HCT116 (cell line): ENCODE data around the gene AVL9. TPM values are rescaled to one million over a fixed set of nuclear protein-coding genes. Genes with fewer than 3 reads are reported as not detected.
"Not testable (repeated sequence)": the region's sequence is repeated elsewhere in the genome, so short reads cannot be mapped to it uniquely, and the experiment has no call there.

ENCODE experiments used
- ATAC-seq: fragments of 200-7000 bp; cut with Tn5 transposase; 2 replicates; pipeline ENCODE4 v1.9.1; 2020; ENCODE audit warnings: mild to moderate bottlenecking, moderate library complexity
- BruUV-seq: library from RNA; stranded (reverse); fragments of 400-500 nt; replicated peaks from 2 replicates; lab custom pipeline; 2021; lab: Mats Ljungman, UMichigan
- CTCF ChIA-PET: fragments of 300-600 bp; sonication (Branson Sonifier 250); formaldehyde crosslinking; loops from one replicate; lab custom pipeline; 2021; ENCODE audit warnings: antibody characterized with exemption; lab: Charles Lee
- POLR2A ChIA-PET: fragments of 300-600, 350-600 bp; sonication (Branson Sonifier 250); formaldehyde crosslinking; loops from one replicate; lab custom pipeline; 2021; ENCODE audit warnings: antibody characterized with exemption; lab: Charles Lee
- RAD21 ChIA-PET, 2 experiments: fragments of 300-600 bp; sonication (Branson Sonifier 250); formaldehyde crosslinking; loops; one replicate each; lab custom pipeline; 2023; ENCODE audit warnings: low total read pairs in 2 of 2; ENCODE audit not compliant: uncharacterized antibody in 2 of 2, unreplicated experiment in 2 of 2, low non-redundant PET in 1 of 2; lab: Charles Lee
- DNase-seq: peaks from one replicate; pipeline ENCODE4 v3.0.0-alpha.2; 2010; ENCODE audit warnings: low read depth, low spot score
- H2AFZ ChIP-seq: fragments of 200-600 bp; shearing (Covaris generic), sonication (generic); 2 replicates; pipeline ENCODE4 v1.6.1; 2017; ENCODE audit warnings: low read depth, mixed run types, mixed read lengths, antibody characterized with exemption, low read length; ENCODE audit not compliant: poor library complexity, severe bottlenecking
- H3K27ac ChIP-seq: 2 replicates; pipeline ENCODE4 v1.5.1; 2012; ENCODE audit warnings: low read depth, low read length
- H3K27me3 ChIP-seq: fragments of 200-600 bp; sonication (generic); 2 replicates; pipeline ENCODE4 v1.6.1; 2016; ENCODE audit warnings: mixed run types, low read length, mixed read lengths; ENCODE audit not compliant: insufficient read depth
- H3K36me3 ChIP-seq, 2 experiments: fragments of 200-500 bp in 1 of 2; fragments of 200-600 bp in 1 of 2; sonication (Bioruptor generic) in 1 of 2; sonication (generic) in 1 of 2; 2 replicates each; pipeline versions ENCODE4 v1.5.1 to v1.6.1; 2014 to 2016; ENCODE audit warnings: low read length in 2 of 2, inconsistent platforms in 1 of 2, mixed read lengths in 1 of 2, mixed run types in 1 of 2; ENCODE audit not compliant: insufficient read depth in 2 of 2, control insufficient read depth in 1 of 2
- H3K4me1 ChIP-seq, 2 experiments: fragments of 200-600 bp in 1 of 2; sonication (generic) in 1 of 2; 2 replicates each; pipeline versions ENCODE4 v1.5.1 to v1.6.1; 2012 to 2017; ENCODE audit warnings: low read length in 2 of 2, inconsistent platforms in 1 of 2, mild to moderate bottlenecking in 1 of 2, mixed read lengths in 1 of 2, mixed run types in 1 of 2, moderate library complexity in 1 of 2; ENCODE audit not compliant: insufficient read depth in 2 of 2, control insufficient read depth in 1 of 2
- H3K4me2 ChIP-seq: fragments of 200-600 bp; sonication (generic); 2 replicates; pipeline ENCODE4 v1.6.1; 2017; ENCODE audit warnings: mixed run types, low read length, mixed read lengths
- H3K4me3 ChIP-seq, 2 experiments: fragments of 200-600 bp in 1 of 2; sonication (generic) in 1 of 2; replicated peaks in 1 of 2; 2 replicates each; pipeline ENCODE4 v1.5.1; 2011 to 2016; ENCODE audit warnings: low read length in 2 of 2, control low read depth in 1 of 2, low read depth in 1 of 2, mild to moderate bottlenecking in 1 of 2, mixed read lengths in 1 of 2, mixed run types in 1 of 2
- H3K79me2 ChIP-seq: fragments of 200-600 bp; sonication (generic); 2 replicates; pipeline ENCODE4 v1.6.1; 2017; ENCODE audit warnings: mild to moderate bottlenecking, mixed run types, low read length, moderate library complexity, mixed read lengths; ENCODE audit not compliant: insufficient read depth
- H3K9ac ChIP-seq: fragments of 200-600 bp; sonication (generic); 2 replicates; pipeline ENCODE4 v1.6.1; 2016; ENCODE audit warnings: low read length, mixed read lengths
- H3K9me2 ChIP-seq: fragments of 200-600 bp; sonication (generic), shearing (Covaris generic); 2 replicates; pipeline ENCODE4 v1.6.1; 2017; ENCODE audit warnings: mixed run types, mild to moderate bottlenecking, moderate library complexity; ENCODE audit not compliant: insufficient read depth
- H3K9me3 ChIP-seq, 2 experiments: fragments of 200-500 bp in 1 of 2; fragments of 200-600 bp in 1 of 2; sonication (Bioruptor generic) in 1 of 2; sonication (generic) in 1 of 2; 2 replicates each; pipeline ENCODE4 v1.6.1; 2014 to 2017; ENCODE audit warnings: low read length in 2 of 2, mixed read lengths in 2 of 2, inconsistent platforms in 1 of 2, low read depth in 1 of 2, mild to moderate bottlenecking in 1 of 2, mixed run types in 1 of 2, moderate library complexity in 1 of 2; ENCODE audit not compliant: control insufficient read depth in 1 of 2, insufficient read depth in 1 of 2
- H4K20me1 ChIP-seq: fragments of 200-600 bp; sonication (generic), shearing (Covaris generic); 2 replicates; pipeline ENCODE4 v1.6.1; 2017; ENCODE audit warnings: mixed run types, mild to moderate bottlenecking, moderate library complexity; ENCODE audit not compliant: insufficient read depth
- CEBPB ChIP-seq: IDR thresholded peaks from 2 replicates; pipeline ENCODE4 v1.6.1; 2012; ENCODE audit warnings: low read depth
- CTCF ChIP-seq, 3 experiments: fragments of 200-600 bp in 1 of 3; sonication (generic) in 1 of 3; IDR thresholded peaks in 2 of 3; conservative IDR thresholded peaks in 1 of 3; 2 replicates each; pipeline ENCODE4 v1.5.1; 2012 to 2017; ENCODE audit warnings: low read depth in 2 of 3, low read length in 2 of 3, antibody characterized with exemption in 1 of 3, borderline replicate concordance in 1 of 3, control low read depth in 1 of 3, mild to moderate bottlenecking in 1 of 3, mixed read lengths in 1 of 3, mixed run types in 1 of 3, moderate library complexity in 1 of 3; ENCODE audit not compliant: insufficient read depth in 1 of 3
- EGR1 ChIP-seq: IDR thresholded peaks from 2 replicates; pipeline ENCODE4 v1.6.1; 2012; ENCODE audit warnings: low read depth
- ELF1 ChIP-seq: IDR thresholded peaks from 2 replicates; pipeline ENCODE4 v1.6.1; 2012; ENCODE audit warnings: low read depth, borderline replicate concordance
- EZH2phosphoT487 ChIP-seq: fragments of 200-600 bp; IDR thresholded peaks from 2 replicates; pipeline ENCODE4 v1.6.1; 2018; ENCODE audit warnings: antibody characterized with exemption, borderline replicate concordance
- FOSL1 ChIP-seq: IDR thresholded peaks from 2 replicates; pipeline ENCODE4 v1.6.1; 2012; ENCODE audit warnings: low read depth
- JUND ChIP-seq: IDR thresholded peaks from 2 replicates; pipeline ENCODE4 v1.6.1; 2012
- POLR2A ChIP-seq: IDR thresholded peaks from 2 replicates; pipeline ENCODE4 v1.7.0; 2011; ENCODE audit warnings: borderline replicate concordance; ENCODE audit not compliant: insufficient read depth, insufficient read length; ENCODE audit errors: extremely low read depth
- RAD21 ChIP-seq: IDR thresholded peaks from 2 replicates; pipeline ENCODE4 v1.6.1; 2012; ENCODE audit warnings: low read depth, mild to moderate bottlenecking
- SRF ChIP-seq: IDR thresholded peaks from 2 replicates; pipeline ENCODE4 v1.6.1; 2012; ENCODE audit warnings: low read depth
- TCF7L2 ChIP-seq: IDR thresholded peaks from 2 replicates; pipeline ENCODE4 v1.7.0; 2011; ENCODE audit warnings: borderline replicate concordance, inconsistent platforms; ENCODE audit not compliant: insufficient read depth, insufficient read length; ENCODE audit errors: extremely low read depth
- YY1 ChIP-seq: IDR thresholded peaks from 2 replicates; pipeline ENCODE4 v1.6.1; 2011; ENCODE audit warnings: low read length, low read depth, moderate library complexity, mild to moderate bottlenecking; ENCODE audit not compliant: insufficient replicate concordance; ENCODE audit errors: extremely low read depth
- ZNF274 ChIP-seq: fragments of 200-500 bp; sonication (Bioruptor generic); IDR thresholded peaks from 2 replicates; pipeline ENCODE4 v1.6.1; 2014; ENCODE audit warnings: mild to moderate bottlenecking, low read depth, low read length, inconsistent platforms
- intact Hi-C: fragments of 100-400 bp; cut with micrococcal nuclease; formaldehyde crosslinking; loops from 2 replicates; pipeline ENCODE4 v1.10.0; 2022
- total RNA-seq: library from RNA; stranded (reverse); gene quantifications from one replicate; pipeline ENCODE4 v1.2.1, GENCODE V29; 2021; ENCODE audit not compliant: unreplicated experiment

The AVL9 gene
- total RNA-seq, 1 experiment from 2014 or later, result 89.0 TPM

- ATAC-seq, BruUV-seq, POLR2A ChIA-PET, H3K27me3 ChIP-seq, DNase-seq, CTCF ChIA-PET, H3K4me3 ChIP-seq, H3K9me2 ChIP-seq, H3K27ac ChIP-seq, RAD21 ChIA-PET, H3K9ac ChIP-seq, H3K9me3 ChIP-seq, H2AFZ ChIP-seq, H3K36me3 ChIP-seq, H4K20me1 ChIP-seq, H3K4me2 ChIP-seq: not testable (repeated sequence)
- intact Hi-C loops, result loop anchor here (10.0 kb wide), 2 partner anchors 605 to 1905 kb away; partner anchors contain the start of genes GARS1 and RP9
- H3K4me1 ChIP-seq, result peaks cover 24 to 34% of the 10 kb centered on the region in 2 experiments
- peaks cover 87% of the 10 kb centered on the region for H3K79me2 ChIP-seq
These were observed 4.5 kb downstream of the AVL9 start for GRCh38 chr7:32499755-32500154.

DNA sequence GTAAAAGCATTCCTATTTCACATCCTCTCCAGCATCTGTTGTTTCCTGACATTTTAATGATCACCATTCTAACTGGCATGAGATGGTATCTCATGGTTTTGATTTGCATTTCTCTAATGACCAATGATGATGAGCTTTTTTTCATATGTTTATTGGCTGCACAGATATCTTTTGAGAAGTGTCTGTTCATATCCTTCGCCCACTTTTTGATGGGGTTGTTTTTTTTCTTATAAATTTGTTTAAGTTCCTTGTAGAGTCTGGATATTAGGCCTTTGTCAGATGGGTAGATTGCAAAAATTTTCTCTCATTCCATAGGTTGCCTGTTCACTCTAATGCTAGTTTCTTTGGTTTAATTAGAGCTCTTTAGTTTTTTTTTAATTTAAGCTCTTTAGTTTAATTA lies 4.9 kb downstream of the AVL9 start:
- BruUV-seq, H4K20me1 ChIP-seq, H2AFZ ChIP-seq, H3K9me3 ChIP-seq, H3K9me2 ChIP-seq, H3K4me3 ChIP-seq, DNase-seq, H3K27ac ChIP-seq, H3K27me3 ChIP-seq, H3K9ac ChIP-seq, H3K36me3 ChIP-seq, CTCF ChIA-PET, ATAC-seq, POLR2A ChIA-PET, RAD21 ChIA-PET: not testable (repeated sequence)
- intact Hi-C loops, result loop anchor here (10.0 kb wide), 1 partner anchor 605 kb away; the partner anchor contains the start of gene RP9
- H3K4me2 ChIP-seq, result peak overlapping the region; percentile 56
- H3K79me2 ChIP-seq, result peaks cover 87% of the 10 kb centered on the region
- peaks cover 24 to 34% of the 10 kb centered on the region in 2 experiments for H3K4me1 ChIP-seq

DNA sequence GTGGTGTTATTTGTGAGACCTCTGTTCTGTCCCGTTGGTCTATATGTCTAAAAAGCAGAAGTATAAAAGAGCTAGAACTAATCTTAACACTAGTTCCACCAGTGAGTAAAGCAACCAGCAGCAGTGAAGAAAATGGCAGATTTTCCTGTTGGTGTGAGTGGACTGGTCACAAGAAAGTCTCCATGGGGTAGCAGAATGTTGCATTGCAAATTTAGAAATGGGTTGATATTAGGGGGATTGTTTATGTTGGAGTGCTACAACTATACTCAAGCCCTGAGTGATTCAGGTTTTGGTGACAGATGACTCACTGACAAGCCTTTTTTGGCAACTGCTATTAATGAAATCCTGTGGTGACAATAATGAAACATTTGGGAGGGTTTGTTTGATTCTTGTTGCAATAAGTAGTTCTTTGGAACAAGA lies 5.6 kb downstream of the AVL9 start:
- intact Hi-C loops, result loop anchor here (10.0 kb wide), 1 partner anchor 604 kb away; the partner anchor contains the start of gene RP9
- Histone ChIP-seq H3K4me1 (peaks cover 27 to 40% of the 10 kb centered on the region in 2 experiments), H3K9ac (no peak overlapping the region), H2AFZ (no peak overlapping the region), H4K20me1 (peaks cover 9% of the 10 kb centered on the region; the same call in 1 of the 2 replicates), H3K79me2 (peaks cover 92% of the 10 kb centered on the region), H3K4me2 (peak overlapping the region; percentile 56), H3K4me3 (no peak overlapping the region), H3K9me2 (no peaks in the 10 kb centered on the region), H3K27ac (peak overlapping the region; percentile 34; the same call in 1 of the 2 replicates), H3K9me3 (no peaks in the 10 kb centered on the region), H3K36me3 (no peaks in the 10 kb centered on the region), H3K27me3 (no peaks in the 10 kb centered on the region)
- no peak for DNase-seq
- ChIA-PET CTCF (no interaction called here), POLR2A (no interaction called here), RAD21 (no interaction called here)
- ATAC-seq, result peak; percentile 65
- BruUV-seq, result no TSS peak
- no peak for TF ChIP-seq ZNF274
- no peak for TF ChIP-seq POLR2A
- no peak for TF ChIP-seq YY1
- no peak for TF ChIP-seq CEBPB
- TF ChIP-seq ELF1, result no peak
- TF ChIP-seq RAD21, result no peak
- TF ChIP-seq EGR1, result no peak
- TF ChIP-seq FOSL1, result peak; percentile 48; the same call in 1 of the 2 replicates
- TF ChIP-seq JUND, result peak; percentile 28; the same call in 1 of the 2 replicates
- TF ChIP-seq CTCF (IDR thresholded peaks at IDR 0.05 in 2 of 3, conservative IDR thresholded peaks at IDR 0.05 in 1 of 3; ENCODE audit: borderline replicate concordance in 1 of 3, insufficient read depth in 1 of 3, low read depth in 2 of 3, low read length in 2 of 3), result no peak
- TF ChIP-seq TCF7L2, result no peak
- TF ChIP-seq SRF, result peak; percentile 95
- TF ChIP-seq EZH2phosphoT487, result no peak
